HCT116 (cell line): ENCODE measurements around the gene SLC37A3. TPM values are rescaled to one million over a fixed set of nuclear protein-coding genes. Genes with fewer than 3 reads are reported as not detected.

Experiments used
- ATAC-seq: fragments of 200-7000 bp; cut with Tn5 transposase; 2 replicates; pipeline ENCODE4 v1.9.1; 2020; ENCODE audit warnings: mild to moderate bottlenecking, moderate library complexity
- BruUV-seq: library from RNA; stranded (reverse); fragments of 400-500 nt; replicated peaks from 2 replicates; lab custom pipeline; 2021; lab: Mats Ljungman, UMichigan
- CTCF ChIA-PET: fragments of 300-600 bp; sonication (Branson Sonifier 250); formaldehyde crosslinking; loops from one replicate; lab custom pipeline; 2021; ENCODE audit warnings: antibody characterized with exemption; lab: Charles Lee
- POLR2A ChIA-PET: fragments of 300-600, 350-600 bp; sonication (Branson Sonifier 250); formaldehyde crosslinking; loops from one replicate; lab custom pipeline; 2021; ENCODE audit warnings: antibody characterized with exemption; lab: Charles Lee
- RAD21 ChIA-PET, 2 experiments: fragments of 300-600 bp; sonication (Branson Sonifier 250); formaldehyde crosslinking; loops; one replicate each; lab custom pipeline; 2023; ENCODE audit warnings: low total read pairs in 2 of 2; ENCODE audit not compliant: uncharacterized antibody in 2 of 2, unreplicated experiment in 2 of 2, low non-redundant PET in 1 of 2; lab: Charles Lee
- DNase-seq: peaks from one replicate; pipeline ENCODE4 v3.0.0-alpha.2; 2010; ENCODE audit warnings: low read depth, low spot score
- H2AFZ ChIP-seq: fragments of 200-600 bp; shearing (Covaris generic), sonication (generic); 2 replicates; pipeline ENCODE4 v1.6.1; 2017; ENCODE audit warnings: low read depth, mixed run types, mixed read lengths, antibody characterized with exemption, low read length; ENCODE audit not compliant: poor library complexity, severe bottlenecking
- H3K27ac ChIP-seq: 2 replicates; pipeline ENCODE4 v1.5.1; 2012; ENCODE audit warnings: low read depth, low read length
- H3K27me3 ChIP-seq: fragments of 200-600 bp; sonication (generic); 2 replicates; pipeline ENCODE4 v1.6.1; 2016; ENCODE audit warnings: mixed run types, low read length, mixed read lengths; ENCODE audit not compliant: insufficient read depth
- H3K36me3 ChIP-seq, 2 experiments: fragments of 200-500 bp in 1 of 2; fragments of 200-600 bp in 1 of 2; sonication (Bioruptor generic) in 1 of 2; sonication (generic) in 1 of 2; 2 replicates each; pipeline versions ENCODE4 v1.5.1 to v1.6.1; 2014 to 2016; ENCODE audit warnings: low read length in 2 of 2, inconsistent platforms in 1 of 2, mixed read lengths in 1 of 2, mixed run types in 1 of 2; ENCODE audit not compliant: insufficient read depth in 2 of 2, control insufficient read depth in 1 of 2
- H3K4me1 ChIP-seq, 2 experiments: fragments of 200-600 bp in 1 of 2; sonication (generic) in 1 of 2; 2 replicates each; pipeline versions ENCODE4 v1.5.1 to v1.6.1; 2012 to 2017; ENCODE audit warnings: low read length in 2 of 2, inconsistent platforms in 1 of 2, mild to moderate bottlenecking in 1 of 2, mixed read lengths in 1 of 2, mixed run types in 1 of 2, moderate library complexity in 1 of 2; ENCODE audit not compliant: insufficient read depth in 2 of 2, control insufficient read depth in 1 of 2
- H3K4me2 ChIP-seq: fragments of 200-600 bp; sonication (generic); 2 replicates; pipeline ENCODE4 v1.6.1; 2017; ENCODE audit warnings: mixed run types, low read length, mixed read lengths
- H3K4me3 ChIP-seq, 2 experiments: fragments of 200-600 bp in 1 of 2; sonication (generic) in 1 of 2; replicated peaks in 1 of 2; 2 replicates each; pipeline ENCODE4 v1.5.1; 2011 to 2016; ENCODE audit warnings: low read length in 2 of 2, control low read depth in 1 of 2, low read depth in 1 of 2, mild to moderate bottlenecking in 1 of 2, mixed read lengths in 1 of 2, mixed run types in 1 of 2
- H3K79me2 ChIP-seq: fragments of 200-600 bp; sonication (generic); 2 replicates; pipeline ENCODE4 v1.6.1; 2017; ENCODE audit warnings: mild to moderate bottlenecking, mixed run types, low read length, moderate library complexity, mixed read lengths; ENCODE audit not compliant: insufficient read depth
- H3K9ac ChIP-seq: fragments of 200-600 bp; sonication (generic); 2 replicates; pipeline ENCODE4 v1.6.1; 2016; ENCODE audit warnings: low read length, mixed read lengths
- H3K9me2 ChIP-seq: fragments of 200-600 bp; sonication (generic), shearing (Covaris generic); 2 replicates; pipeline ENCODE4 v1.6.1; 2017; ENCODE audit warnings: mixed run types, mild to moderate bottlenecking, moderate library complexity; ENCODE audit not compliant: insufficient read depth
- H3K9me3 ChIP-seq, 2 experiments: fragments of 200-500 bp in 1 of 2; fragments of 200-600 bp in 1 of 2; sonication (Bioruptor generic) in 1 of 2; sonication (generic) in 1 of 2; 2 replicates each; pipeline ENCODE4 v1.6.1; 2014 to 2017; ENCODE audit warnings: low read length in 2 of 2, mixed read lengths in 2 of 2, inconsistent platforms in 1 of 2, low read depth in 1 of 2, mild to moderate bottlenecking in 1 of 2, mixed run types in 1 of 2, moderate library complexity in 1 of 2; ENCODE audit not compliant: control insufficient read depth in 1 of 2, insufficient read depth in 1 of 2
- H4K20me1 ChIP-seq: fragments of 200-600 bp; sonication (generic), shearing (Covaris generic); 2 replicates; pipeline ENCODE4 v1.6.1; 2017; ENCODE audit warnings: mixed run types, mild to moderate bottlenecking, moderate library complexity; ENCODE audit not compliant: insufficient read depth
- CEBPB ChIP-seq: IDR thresholded peaks from 2 replicates; pipeline ENCODE4 v1.6.1; 2012; ENCODE audit warnings: low read depth
- EZH2phosphoT487 ChIP-seq: fragments of 200-600 bp; IDR thresholded peaks from 2 replicates; pipeline ENCODE4 v1.6.1; 2018; ENCODE audit warnings: antibody characterized with exemption, borderline replicate concordance
- YY1 ChIP-seq: IDR thresholded peaks from 2 replicates; pipeline ENCODE4 v1.6.1; 2011; ENCODE audit warnings: low read length, low read depth, moderate library complexity, mild to moderate bottlenecking; ENCODE audit not compliant: insufficient replicate concordance; ENCODE audit errors: extremely low read depth
- intact Hi-C: fragments of 100-400 bp; cut with micrococcal nuclease; formaldehyde crosslinking; loops from 2 replicates; pipeline ENCODE4 v1.10.0; 2022
- total RNA-seq: library from RNA; stranded (reverse); gene quantifications from one replicate; pipeline ENCODE4 v1.2.1, GENCODE V29; 2021; ENCODE audit not compliant: unreplicated experiment
- TF ChIP-seq, protein P1 (sequence below): IDR thresholded peaks from 2 replicates; pipeline ENCODE4 v1.6.1; 2012
- TF ChIP-seq, protein P2 (sequence below): IDR thresholded peaks from 2 replicates; pipeline ENCODE4 v1.6.1; 2011; ENCODE audit warnings: mild to moderate bottlenecking, low read length, moderate library complexity; ENCODE audit not compliant: insufficient replicate concordance; ENCODE audit errors: extremely low read depth

The SLC37A3 gene
- total RNA-seq, 1 experiment from 2014 or later, result 41.8 TPM

DNA sequence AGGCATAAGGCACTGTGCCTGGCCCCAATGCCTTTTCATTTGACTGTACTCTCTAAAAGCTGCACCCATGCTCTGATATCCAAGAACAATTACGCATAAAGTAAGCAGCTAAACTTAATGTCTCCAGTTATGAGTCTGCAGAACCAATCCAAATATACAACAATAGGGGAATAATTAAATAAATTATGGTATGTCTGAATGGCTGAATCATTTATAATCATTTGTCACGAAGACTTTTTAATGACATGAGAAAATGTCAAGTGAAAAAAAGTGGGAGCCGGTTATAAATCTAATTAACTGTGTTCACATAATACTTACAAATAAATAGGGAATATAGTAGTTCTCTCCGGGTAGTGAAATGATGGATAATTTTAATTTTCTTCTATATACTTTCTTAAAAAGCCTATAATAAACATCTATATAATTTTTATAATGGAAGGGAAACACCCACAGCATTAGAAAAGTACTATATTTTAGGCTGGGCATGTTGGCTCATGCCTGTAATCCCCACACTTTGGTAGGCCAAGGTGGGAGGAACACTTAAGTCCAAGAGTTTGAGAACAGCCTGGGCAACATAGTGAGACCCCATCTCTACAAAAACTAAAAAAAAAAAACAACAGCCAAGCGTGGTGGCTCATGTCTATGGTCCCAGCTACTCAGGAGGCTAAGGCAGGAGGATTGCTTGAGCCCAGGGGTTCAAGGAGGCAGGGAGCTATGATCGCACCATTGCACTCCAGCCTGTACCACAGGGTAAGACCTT, 14.2 kb downstream of the SLC37A3 start:
- ATAC-seq, result no peak
- Histone ChIP-seq H3K9me3 (no peaks in the 10 kb centered on the region), H3K4me2 (no peak overlapping the region), H3K27ac (no peak overlapping the region), H3K9ac (no peak overlapping the region), H3K36me3 (peaks cover 8 to 16% of the 10 kb centered on the region in 2 experiments; a peak in 3 of 4 replicates), H3K4me3 (no peak overlapping the region), H2AFZ (no peak overlapping the region), H3K79me2 (peaks cover 59% of the 10 kb centered on the region), H3K27me3 (no peaks in the 10 kb centered on the region), H3K9me2 (no peaks in the 10 kb centered on the region), H3K4me1 (no peaks in the 10 kb centered on the region), H4K20me1 (no peaks in the 10 kb centered on the region)
- BruUV-seq, result no TSS peak
- TF ChIP-seq, protein P1, sequence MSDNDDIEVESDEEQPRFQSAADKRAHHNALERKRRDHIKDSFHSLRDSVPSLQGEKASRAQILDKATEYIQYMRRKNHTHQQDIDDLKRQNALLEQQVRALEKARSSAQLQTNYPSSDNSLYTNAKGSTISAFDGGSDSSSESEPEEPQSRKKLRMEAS, result no peak
- TF ChIP-seq, protein P2, sequence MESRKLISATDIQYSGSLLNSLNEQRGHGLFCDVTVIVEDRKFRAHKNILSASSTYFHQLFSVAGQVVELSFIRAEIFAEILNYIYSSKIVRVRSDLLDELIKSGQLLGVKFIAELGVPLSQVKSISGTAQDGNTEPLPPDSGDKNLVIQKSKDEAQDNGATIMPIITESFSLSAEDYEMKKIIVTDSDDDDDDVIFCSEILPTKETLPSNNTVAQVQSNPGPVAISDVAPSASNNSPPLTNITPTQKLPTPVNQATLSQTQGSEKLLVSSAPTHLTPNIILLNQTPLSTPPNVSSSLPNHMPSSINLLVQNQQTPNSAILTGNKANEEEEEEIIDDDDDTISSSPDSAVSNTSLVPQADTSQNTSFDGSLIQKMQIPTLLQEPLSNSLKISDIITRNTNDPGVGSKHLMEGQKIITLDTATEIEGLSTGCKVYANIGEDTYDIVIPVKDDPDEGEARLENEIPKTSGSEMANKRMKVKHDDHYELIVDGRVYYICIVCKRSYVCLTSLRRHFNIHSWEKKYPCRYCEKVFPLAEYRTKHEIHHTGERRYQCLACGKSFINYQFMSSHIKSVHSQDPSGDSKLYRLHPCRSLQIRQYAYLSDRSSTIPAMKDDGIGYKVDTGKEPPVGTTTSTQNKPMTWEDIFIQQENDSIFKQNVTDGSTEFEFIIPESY, result no peak
- TF ChIP-seq CEBPB (no peak), EZH2phosphoT487 (no peak), YY1 (no peak)
- ChIA-PET POLR2A (interaction anchor here (1.1 kb wide), 1 partner anchor 53 kb away, joined by 3 read pairs; no protein-coding TSS in a partner anchor), RAD21 (no interaction called here), CTCF (no interaction called here)
- intact Hi-C loops, result no loop called here
- no peak for DNase-seq
